Stimulated activated CD4-positive, alpha-beta T cell treated with anti-CD3 and anti-CD28 coated beads, Interleukin-2, amount 100 ng/mL, for 4 hours (primary cell): ENCODE results near the gene COLGALT1.
A peak's percentile ranks its signal among the peaks of the same experiment; 100 is the strongest.

Experiments used
- DNase-seq: peaks from one replicate; pipeline ENCODE4 v3.0.0-alpha.2; 2020; ENCODE audit warnings: low read depth

Gene COLGALT1

DNA sequence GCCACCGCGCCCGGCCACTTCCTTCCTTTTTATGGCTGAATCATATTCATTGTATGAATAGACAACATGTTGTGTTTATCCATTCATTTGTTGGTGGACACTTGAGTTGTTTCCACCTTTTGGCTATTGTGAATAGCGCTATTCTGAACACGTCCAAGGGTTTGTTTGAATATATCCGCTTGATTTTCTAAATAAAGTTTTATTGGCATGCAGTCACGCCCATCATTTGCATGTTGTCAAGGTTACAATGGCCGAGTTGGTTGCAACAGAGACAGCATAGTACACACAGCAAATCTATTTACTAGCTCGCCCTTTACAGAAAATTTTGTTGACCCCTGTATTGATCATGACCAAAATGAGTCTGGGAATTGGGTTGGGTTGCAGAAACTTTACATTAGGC, 43.5 kb downstream of the COLGALT1 start:
- no peak for DNase-seq

DNA sequence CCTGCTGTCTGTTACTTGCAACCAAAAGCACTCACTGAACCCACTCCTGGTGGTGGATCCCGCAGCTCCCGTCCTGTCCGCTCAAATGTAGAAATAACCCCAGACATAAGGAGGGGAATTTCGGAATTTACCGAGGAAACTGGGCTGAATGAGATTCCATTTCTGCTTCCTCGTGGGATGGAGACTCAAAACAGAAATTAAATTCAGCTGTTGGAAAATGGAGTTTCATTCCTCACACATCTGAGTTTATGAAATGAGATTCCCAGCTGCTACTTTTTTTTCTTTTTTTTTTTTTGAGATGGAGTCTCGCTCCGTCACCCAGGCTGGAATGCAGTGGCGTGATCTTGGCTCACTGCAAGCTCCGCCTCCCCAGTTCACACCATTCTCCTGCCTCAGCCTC, 44.3 kb downstream of the COLGALT1 start:
- DNase-seq, result no peak

DNA sequence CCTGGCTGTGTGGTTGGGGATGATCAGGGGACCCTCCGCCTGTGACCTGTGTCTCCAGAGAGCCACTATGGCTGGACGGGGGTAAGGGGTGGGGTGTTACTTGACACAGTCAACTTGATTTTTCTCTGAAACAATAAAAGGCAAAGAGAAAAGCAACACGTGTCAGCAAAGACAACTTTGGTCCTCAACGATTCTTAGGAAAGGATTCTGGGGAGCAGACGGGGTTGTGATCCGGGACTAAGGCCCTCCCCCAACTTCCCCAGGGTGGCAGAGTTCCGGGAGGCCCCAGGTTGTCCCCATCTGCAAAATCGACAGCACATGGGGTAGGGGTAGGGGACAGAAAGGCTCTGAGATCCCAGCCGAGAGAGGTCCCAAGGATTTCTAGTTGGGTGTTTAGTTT, 46.2 kb downstream of the COLGALT1 start:
- DNase-seq, result no peak

DNA sequence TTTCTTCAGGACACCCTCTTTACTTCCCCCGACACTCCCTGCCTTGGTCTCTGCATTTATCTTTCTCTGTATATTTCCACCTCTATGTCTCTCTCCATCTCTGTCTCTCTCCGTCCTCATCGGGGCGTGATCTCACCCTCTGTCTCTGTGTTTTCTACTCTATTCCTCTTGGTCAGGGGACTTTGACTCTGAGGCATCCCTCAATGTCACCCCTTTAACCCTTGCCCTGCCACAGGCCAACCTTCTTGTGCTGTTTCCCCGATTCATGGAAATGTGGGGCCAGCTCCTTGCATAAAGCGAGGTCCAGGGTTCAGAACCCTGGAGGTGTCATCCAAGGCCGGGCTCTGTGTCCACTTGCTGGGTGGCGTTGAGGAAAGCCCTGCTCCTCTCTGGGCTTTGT, 46.8 kb downstream of the COLGALT1 start:
- DNase-seq, result no peak

DNA sequence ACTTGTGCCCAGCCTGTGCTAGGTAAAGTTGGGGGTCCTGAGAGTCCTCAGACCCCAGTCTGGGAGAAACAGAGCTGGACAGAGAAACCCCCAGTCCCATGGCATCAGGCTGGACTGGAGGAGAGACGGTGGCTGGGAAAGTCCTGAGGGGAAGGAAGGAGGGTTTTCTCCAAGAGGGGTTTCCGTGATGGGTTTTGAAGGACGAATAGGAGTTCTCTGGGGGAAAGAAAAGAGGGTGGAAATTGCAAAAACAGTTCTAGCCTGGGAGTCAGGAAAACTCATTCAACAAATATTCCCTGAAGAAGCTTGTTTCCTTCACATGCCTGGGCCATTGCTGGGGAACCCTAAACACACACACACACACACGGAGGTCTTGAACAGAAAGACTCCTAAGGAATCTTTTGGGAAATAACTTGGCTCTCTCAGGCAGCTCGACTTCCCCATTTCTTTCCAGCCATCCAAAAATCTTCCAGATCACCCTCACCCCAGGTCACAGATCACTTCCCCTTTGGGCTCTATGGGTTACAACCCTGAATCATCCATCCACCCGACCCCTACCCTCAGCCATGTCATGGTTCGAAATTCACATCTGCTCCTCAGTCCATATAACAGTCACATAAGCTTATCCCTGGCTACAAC, 47.5 kb downstream of the COLGALT1 start:
- no peak for DNase-seq

DNA sequence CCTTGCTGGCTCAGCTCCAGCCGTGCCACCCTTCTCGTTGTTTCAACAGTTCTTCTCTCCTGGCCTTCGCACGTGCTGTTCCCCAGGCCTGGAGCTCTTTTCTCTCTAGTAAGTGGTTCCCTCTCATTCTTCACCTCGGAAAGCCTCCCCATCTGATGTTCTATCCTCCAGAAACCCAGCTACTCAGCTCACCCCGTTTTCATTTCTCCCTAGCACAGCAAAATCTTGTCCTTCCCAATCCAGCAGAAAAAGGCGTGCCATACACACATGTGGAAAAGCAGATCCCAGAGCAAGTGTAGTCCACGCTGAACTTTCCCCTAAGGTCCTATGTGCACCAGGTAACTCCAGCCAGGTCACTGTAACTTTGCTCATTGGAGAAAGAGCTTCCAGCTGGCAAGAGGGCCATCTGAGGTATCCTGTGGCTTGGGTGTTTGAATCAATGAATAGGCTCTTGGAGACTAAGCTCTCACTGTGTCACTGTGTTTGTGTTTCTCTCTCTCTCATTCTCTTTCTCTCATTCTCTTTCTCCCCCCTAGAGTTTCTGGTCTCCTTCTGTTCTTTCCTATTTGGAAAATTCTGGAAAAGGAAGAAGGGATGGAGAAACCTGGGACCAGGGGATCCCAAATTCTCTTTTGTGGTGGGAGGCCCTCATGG, 49.0 kb downstream of the COLGALT1 start:
- DNase-seq, result no peak

DNA sequence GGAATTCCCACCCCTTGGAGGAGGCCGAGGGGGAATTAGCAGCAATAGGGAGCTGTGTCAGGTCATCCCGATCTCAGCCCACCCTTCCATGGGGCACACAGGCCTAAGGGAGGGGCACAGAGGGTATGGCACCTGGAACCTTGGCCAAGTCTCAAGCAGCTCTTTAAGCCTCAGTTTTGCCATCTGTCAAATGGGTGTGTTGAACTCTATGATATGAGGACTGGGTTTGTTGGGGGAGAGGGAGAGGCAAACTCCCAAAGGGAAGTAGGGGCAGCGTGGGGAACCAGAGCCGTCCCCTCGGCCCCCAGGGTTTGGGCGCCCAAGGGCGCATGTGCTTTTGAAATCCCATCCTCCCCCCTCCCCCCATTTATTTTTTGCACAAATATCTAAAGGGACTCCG, 49.7 kb downstream of the COLGALT1 start:
- no peak for DNase-seq

DNA sequence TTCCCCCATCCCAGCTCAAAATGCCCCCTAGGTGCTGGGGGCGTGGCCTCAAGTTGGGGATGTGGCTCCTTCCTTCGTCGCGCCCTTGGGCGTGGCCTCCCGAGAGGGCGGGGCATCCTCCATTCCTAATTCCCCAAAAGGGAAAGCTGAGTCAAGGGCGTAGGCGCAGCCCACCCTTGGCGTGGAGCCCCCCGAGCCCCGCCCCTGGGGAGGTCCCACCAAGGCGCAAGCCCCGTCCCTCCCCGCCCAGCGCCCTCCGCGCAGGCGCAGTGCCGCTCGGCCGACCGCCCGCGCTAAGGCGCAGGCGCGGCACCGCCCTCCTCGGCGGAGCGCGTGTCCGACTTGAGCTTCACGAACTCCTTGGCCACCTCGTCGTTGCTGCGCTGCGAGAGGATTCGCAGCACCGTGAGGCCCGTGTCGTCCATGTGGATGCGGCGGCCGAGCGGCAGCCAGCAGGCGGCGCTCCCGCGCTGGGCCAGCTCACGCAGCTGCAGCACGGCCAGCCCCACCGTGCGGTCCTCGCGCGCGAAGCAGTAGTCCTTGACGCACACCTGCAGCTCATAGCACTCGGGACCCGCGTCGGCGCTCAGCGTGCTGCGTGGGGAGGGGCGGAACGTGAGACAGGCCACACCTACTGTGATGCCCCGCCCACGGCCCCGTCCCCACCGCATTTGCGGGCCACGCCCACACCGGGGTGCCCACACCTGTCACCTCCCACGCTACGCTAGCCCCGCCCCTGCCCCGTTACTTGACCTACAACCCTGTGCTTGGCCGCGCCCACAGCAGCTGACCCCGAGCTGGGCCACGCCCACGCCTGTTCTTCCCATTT, 50.5 kb downstream of the COLGALT1 start:
- DNase-seq, result peak; percentile 85

DNA sequence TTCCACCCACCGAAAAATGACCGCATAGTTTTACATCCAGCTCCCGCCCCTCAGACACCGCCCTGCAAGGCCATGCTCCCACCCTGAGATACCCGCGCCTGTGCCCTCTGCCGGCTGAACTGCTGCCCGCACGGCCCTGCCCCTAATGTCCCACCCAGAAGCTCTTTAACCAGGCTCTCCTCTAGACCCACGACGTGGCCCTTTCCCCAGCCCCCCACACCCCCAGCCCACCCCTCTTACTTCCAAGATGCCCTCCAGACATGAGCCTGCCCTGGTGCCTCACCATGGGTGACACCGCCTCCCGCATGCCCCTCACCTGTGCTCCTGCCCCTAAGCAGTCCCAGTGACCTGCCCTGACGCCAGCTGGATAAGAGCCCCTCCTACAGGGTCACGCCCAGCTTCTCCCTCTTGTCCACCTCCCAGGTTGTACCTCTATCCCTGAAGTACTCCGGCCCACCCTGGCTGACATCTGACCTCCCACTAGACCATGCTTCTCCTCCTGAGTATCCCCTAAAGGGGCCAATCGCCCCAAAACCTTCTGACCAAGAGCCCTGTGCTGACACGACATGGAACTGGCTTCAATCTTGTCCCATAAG, 51.2 kb downstream of the COLGALT1 start:
- no peak for DNase-seq

DNA sequence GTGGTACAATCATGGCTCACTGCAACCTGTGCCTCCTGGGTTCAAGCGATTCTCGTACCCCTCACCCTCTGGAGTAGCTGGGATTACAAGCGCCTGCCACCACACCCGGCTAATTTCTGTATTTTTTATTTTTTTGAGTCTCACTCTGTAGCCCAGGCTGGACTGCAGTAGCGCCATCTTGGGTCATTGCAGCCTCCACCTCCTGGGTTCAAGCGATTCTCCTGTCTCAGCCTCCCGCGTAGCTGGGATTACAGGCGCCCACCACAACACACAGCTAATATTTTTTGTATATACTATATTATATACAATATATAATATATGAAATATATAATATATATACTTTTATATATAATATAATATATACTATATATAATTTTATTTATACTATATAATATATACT, 52.5 kb downstream of the COLGALT1 start:
- DNase-seq, result no peak

DNA sequence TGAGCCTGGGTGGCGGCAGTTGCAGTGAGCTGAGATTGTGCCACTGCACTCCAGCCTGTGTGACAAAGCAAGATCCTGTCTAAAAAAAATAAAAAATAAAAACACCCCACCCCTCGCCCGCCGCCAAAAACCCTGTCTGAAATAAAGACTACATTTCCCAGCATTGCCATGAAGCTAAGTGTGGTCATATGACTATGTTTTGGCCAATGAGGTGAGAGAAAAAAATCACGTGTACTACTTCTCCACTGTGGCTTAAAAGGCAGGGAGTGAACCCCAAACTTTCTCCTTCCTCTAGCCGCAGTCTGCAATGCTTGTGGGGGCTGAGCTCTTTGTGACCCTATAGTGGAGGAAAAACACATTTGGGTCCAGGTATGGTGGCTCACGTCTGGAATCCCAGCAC, 54.9 kb downstream of the COLGALT1 start:
- DNase-seq, result no peak

DNA sequence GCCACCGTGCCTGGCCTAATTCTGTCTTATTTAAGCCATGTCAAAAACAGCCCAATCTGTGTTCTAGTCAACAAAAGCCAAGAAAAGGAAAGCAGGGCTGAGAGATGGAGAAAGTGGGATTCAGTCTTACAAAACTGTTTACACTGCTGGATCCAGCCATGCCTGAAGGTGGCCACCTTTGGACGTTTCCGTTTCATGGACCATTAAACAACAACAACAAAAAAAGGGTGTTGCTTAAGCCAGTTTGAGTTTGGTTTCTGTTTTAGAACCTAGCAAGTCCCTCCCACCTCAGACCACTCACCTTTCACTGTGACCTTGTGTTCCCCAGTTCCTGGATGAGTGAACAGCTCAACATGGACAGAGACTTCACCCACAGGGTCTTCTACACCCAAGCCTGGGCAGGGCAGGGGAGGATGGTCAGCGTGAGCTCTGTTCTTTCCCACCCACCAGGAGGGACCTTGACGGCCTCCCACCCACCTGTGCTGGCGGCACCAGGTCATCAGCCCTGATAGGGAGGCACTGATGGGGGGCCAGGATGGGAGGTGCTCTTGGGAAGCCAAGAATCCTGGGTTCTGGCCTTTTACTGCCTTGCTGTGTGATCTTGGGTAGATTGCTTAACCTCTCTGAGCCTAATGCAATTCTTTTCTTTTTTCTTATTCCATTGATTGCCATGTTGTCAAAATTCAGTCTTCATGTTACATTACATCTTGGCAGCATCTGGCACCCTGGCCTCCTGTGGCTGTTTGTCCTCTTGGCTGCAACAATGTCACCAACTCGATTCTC, 56.2 kb downstream of the COLGALT1 start:
- DNase-seq, result no peak

DNA sequence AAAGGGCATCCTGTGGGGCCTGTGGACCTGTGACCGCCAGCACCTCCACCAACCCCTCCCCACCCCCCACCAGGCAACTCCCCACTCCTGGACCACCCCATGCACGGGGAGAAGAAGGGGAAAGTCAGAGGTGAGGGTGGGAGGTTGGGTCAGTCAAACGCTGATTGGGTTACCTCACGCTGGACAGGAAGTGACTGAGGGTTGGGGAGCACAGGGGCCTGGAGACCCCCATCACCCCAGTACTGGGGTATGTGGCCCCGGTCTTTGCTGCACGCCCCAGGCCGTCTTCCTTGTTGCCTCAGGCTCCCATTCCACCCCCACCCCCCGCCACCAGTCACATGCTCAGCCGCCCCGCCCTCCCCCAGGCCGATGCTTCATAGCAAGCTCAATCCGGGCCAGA, 59.0 kb downstream of the COLGALT1 start:
- no peak for DNase-seq

DNA sequence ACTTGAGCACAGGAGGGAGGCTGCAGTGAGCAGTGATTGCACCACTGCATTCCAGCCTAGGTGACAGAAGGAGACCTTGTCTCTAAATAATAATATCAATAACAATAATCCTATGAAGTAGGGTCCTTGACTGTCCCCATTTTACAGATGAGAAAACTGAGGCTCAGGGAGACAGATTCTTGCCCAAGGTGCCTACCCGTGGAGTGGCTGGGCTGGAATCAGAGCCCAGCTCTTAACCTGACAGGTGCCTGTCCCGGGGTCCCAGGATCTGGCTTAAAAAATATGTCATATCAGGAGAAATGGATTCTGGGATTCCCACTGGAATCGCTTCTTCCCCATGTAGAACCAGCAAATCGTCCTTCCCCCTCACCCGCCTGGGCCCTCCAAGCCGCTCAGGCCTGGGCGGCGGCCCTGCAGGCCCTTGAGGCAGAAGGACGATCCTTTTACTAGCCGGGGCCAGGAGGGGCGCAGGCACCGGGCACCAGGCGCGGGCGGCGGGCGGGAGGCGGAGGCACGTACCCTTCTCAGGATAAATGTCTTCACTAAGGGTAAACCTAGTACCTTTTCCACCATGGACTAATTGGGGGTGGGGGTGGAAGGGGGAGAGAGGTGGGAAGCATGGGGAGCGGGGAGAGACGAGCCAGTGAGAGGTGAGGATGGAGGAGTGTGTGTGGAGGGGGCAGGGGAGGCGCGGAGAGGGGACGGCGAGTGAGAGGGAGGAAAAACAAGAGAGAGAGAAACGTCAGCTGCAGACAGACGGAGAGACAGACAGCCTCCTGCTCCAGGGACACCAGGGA, 60.6 kb downstream of the COLGALT1 start:
- DNase-seq, result no peak

DNA sequence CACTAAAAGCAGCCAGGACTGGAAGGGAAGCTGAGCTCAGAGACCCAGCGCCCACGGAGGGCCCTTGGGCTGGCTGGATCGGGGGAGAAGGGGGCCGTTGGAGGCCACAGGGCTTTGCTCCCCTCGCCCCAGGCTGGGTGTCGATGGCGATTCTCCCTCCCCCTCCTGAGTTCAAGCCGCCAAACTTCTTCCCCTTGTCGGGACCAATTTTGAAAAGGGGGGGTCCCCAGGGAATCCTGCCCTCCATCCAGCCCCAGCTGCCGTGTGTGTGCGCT, 61.2 kb downstream of the COLGALT1 start:
- no peak for DNase-seq

DNA sequence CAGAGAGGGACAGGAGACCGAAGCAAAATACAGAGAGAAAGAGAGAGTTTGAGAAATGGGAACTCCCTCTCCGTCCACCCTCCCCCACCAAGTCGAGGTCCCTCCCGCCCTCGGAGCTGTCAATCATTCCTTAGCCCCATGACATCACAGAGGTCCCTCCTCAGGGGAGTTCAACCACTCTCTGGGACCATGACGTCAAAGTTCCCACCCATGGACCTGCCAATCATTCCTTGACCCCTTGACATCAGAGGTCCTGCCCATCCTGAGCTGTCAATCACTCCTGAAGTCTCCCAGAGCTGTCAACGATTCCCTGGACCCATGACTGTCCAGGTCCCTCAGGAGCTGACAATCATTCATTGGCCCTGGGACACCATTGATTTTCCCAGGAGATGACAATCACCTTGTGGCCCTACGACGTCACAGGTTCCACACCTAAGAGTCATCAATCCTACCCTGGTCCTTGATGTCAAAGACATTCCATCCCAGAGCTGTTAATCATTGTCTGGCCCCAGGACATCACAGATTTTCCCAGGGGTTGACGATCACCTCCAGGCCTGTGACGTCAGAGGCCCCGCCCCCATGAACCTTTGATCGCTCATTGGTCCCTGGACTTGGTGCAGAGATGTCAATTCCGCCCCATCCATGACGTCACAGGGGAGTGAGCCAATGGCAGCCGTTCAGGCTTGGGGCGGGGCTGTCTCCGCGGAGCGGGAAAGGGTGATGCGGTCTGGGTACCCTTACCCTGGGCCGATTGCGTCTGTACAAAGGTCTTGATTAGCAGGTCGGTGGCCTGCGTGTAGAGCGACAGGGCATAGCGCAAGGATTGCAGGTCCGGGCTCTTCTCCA, 61.7 kb downstream of the COLGALT1 start:
- DNase-seq, result no peak

DNA sequence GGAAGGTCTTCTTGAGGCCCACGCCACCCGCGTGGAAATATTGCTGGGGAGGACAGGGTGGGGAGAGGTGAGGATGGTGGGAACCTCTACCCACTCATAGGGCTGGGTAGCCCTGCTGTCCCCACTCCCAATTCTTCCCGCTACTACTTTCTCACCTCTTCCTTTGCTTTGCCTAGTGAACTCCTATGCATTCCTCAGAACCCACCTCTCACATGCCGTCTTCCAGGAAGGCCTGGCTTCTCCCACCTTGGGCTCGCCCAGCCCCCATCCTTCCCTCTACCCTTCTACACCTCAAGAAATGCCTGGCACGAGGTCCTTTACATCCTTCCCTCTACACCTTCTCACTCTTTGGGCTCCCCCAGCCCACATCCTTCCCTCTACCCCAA, 62.4 kb downstream of the COLGALT1 start:
- DNase-seq, result no peak

DNA sequence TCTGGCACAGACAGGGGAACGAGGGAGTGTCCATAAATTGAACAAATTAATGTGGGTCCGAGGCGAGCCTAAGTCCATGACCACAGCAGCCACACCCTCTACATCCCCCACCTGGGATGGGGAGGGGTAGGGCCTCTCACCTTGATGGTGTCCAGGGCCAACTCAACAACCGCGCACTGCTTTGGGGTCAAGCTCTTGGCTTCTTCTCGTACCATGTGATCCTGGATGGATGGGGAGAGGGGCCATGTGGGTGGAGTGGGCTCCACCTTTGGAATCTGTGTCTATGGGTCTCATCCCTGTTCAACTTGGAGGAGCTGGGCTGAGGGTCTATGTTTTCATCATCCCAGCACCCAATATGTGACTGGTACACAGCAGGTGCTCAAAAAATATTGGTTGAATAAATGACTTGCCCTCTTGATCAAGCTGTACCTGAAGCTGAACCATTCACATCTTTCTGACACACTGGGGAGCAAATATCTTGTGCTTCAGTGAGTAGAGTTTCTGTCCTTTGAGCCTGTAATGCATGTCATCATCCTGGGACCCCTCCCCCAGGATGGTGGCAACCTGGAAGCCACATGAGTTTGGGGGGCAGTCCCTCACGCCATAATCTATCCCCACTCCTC, 62.9 kb downstream of the COLGALT1 start:
- DNase-seq, result no peak

DNA sequence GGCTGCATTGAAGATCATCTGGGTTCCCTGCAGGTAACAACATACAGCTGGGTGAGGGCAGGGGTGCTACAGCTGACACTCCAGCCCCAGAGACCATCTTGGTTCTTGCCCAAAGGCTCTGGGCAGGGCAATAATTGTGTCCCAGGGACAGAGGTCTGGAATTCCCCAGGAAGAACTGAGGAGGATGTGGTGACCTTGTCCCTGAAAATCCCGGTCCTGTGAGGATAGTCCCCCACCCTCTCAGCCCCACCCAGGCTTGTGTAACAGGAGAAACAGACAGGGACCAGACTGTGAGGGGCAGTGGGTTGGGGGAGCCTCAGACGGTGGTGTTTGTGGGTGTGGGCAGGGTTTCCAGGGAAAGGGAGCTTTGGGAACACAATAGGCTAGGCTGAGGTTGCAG, 63.5 kb downstream of the COLGALT1 start:
- DNase-seq, result no peak

DNA sequence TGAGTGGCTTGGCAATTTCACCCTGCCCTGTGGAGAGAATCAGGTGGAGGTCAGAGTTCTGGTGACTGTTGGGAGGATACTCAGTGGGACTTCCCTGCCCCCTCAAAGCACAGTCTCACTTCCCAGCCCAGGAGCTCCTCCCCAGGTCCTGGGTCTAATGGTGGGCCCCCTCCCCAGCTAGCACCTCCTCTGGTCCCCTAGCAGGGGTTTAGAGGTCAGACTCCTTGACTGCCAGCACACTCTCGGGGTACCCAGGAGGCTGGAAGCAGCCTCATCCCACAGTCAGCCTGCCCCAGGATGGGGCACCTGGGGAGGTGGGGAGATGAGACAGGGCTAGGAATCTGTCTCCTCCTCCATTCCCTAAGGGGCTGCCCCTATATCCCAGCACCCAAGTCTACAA, 65.2 kb downstream of the COLGALT1 start:
- no peak for DNase-seq
